GM06990 (cell line): Measurements from ENCODE around the gene ATXN7L1.

ENCODE experiments used
- DNase-seq: peaks from one replicate; pipeline ENCODE4 v3.0.0-alpha.2; 2011; ENCODE audit not compliant: insufficient read length; ENCODE audit errors: extremely low read depth
- H3K27me3 ChIP-seq: replicated peaks from 2 replicates; pipeline ENCODE4 v1.6.0; 2011; ENCODE audit warnings: low read length; ENCODE audit not compliant: control insufficient read depth, insufficient read depth
- H3K36me3 ChIP-seq: 2 replicates; pipeline ENCODE4 v1.5.1; 2011; ENCODE audit warnings: low read length; ENCODE audit not compliant: control insufficient read depth, insufficient read depth
- H3K4me3 ChIP-seq: replicated peaks from 2 replicates; pipeline ENCODE4 v1.5.1; 2011; ENCODE audit warnings: low read depth, mild to moderate bottlenecking, control low read depth, low read length
- CTCF ChIP-seq: IDR thresholded peaks from 2 replicates; pipeline ENCODE4 v1.5.1; 2011; ENCODE audit warnings: low read length, control low read depth, mild to moderate bottlenecking, inconsistent platforms; ENCODE audit not compliant: insufficient read depth, poor library complexity, severe bottlenecking

ATXN7L1 gene

GRCh38 chr7:105622106-105622731 is 254.2 kb downstream of the ATXN7L1 start:
- no peak for TF ChIP-seq CTCF
- no peak for DNase-seq
- Histone ChIP-seq H3K4me3 (no peak overlapping the region), H3K36me3 (no peaks in the 10 kb centered on the region), H3K27me3 (no peaks in the 10 kb centered on the region)

GRCh38 chr7:105621617-105622016 is 254.8 kb downstream of the ATXN7L1 start:
- no peaks in the 10 kb centered on the region for H3K36me3 ChIP-seq
- no peak for TF ChIP-seq CTCF
- no peaks in the 10 kb centered on the region for H3K27me3 ChIP-seq
- H3K4me3 ChIP-seq, result no peak overlapping the region
- no peak for DNase-seq

- TF ChIP-seq CTCF, result no peak
- no peak for DNase-seq
- H3K36me3 ChIP-seq, result no peaks in the 10 kb centered on the region; the same call in 1 of the 2 replicates
- H3K4me3 ChIP-seq, result no peak overlapping the region
- H3K27me3 ChIP-seq, result no peaks in the 10 kb centered on the region
Observed at GRCh38 chr7:105621176-105621575, 255.2 kb downstream of the ATXN7L1 start.

GRCh38 chr7:105619590-105619989 is 256.8 kb downstream of the ATXN7L1 start:
- Histone ChIP-seq H3K4me3 (no peak overlapping the region), H3K27me3 (no peaks in the 10 kb centered on the region), H3K36me3 (no peaks in the 10 kb centered on the region; the same call in 1 of the 2 replicates)
- TF ChIP-seq CTCF, result no peak
- DNase-seq, result no peak

- no peak for TF ChIP-seq CTCF
- no peak for DNase-seq
- Histone ChIP-seq H3K27me3 (no peaks in the 10 kb centered on the region), H3K4me3 (no peak overlapping the region), H3K36me3 (no peaks in the 10 kb centered on the region; the same call in 1 of the 2 replicates)
Observed at GRCh38 chr7:105618016-105618296, 258.4 kb downstream of the ATXN7L1 start.
